KMS-11 (cell line): ENCODE results near the gene FYN.

Source experiments
- H2AFZ ChIP-seq: fragments of 200-600 bp; sonication (generic); 2 replicates; pipeline ENCODE4 v1.6.1; 2016; ENCODE audit warnings: antibody characterized with exemption, mixed run types, low read depth
- H3K27ac ChIP-seq: fragments of 200-600 bp; sonication (generic); 2 replicates; pipeline ENCODE4 v1.6.1; 2016; ENCODE audit warnings: mild to moderate bottlenecking, mixed run types
- H3K27me3 ChIP-seq: fragments of 200-600 bp; sonication (generic); 2 replicates; pipeline ENCODE4 v1.6.1; 2017; ENCODE audit warnings: mild to moderate bottlenecking, low read depth, mixed run types, moderate library complexity; ENCODE audit not compliant: insufficient read depth
- H3K36me3 ChIP-seq: fragments of 200-600 bp; sonication (generic); 2 replicates; pipeline ENCODE4 v1.6.1; 2017; ENCODE audit warnings: mild to moderate bottlenecking, mixed run types; ENCODE audit not compliant: insufficient read depth
- H3K4me1 ChIP-seq: fragments of 200-600 bp; sonication (generic); 2 replicates; pipeline ENCODE4 v1.6.1; 2016; ENCODE audit warnings: mild to moderate bottlenecking, low read depth, mixed run types; ENCODE audit not compliant: poor library complexity, severe bottlenecking
- H3K4me2 ChIP-seq: fragments of 200-600 bp; sonication (generic); 2 replicates; pipeline ENCODE4 v1.7.0; 2016; ENCODE audit warnings: mild to moderate bottlenecking, mixed run types
- H3K4me3 ChIP-seq: fragments of 200-600 bp; sonication (generic); IDR thresholded peaks from 2 replicates; pipeline ENCODE4 v1.6.1; 2017; ENCODE audit warnings: low read depth, low read length, mixed read lengths; ENCODE audit not compliant: insufficient read depth
- H3K79me2 ChIP-seq: fragments of 200-600 bp; sonication (generic); 2 replicates; pipeline ENCODE4 v1.6.1; 2016; ENCODE audit warnings: low read depth, mixed run types; ENCODE audit not compliant: insufficient read depth
- H3K9ac ChIP-seq: fragments of 200-600 bp; sonication (generic); 2 replicates; pipeline ENCODE4 v1.6.1; 2016; ENCODE audit warnings: mild to moderate bottlenecking, mixed run types
- H4K20me1 ChIP-seq: fragments of 200-600 bp; sonication (generic); 2 replicates; pipeline ENCODE4 v1.6.1; 2016; ENCODE audit warnings: mild to moderate bottlenecking, mixed run types; ENCODE audit not compliant: insufficient read depth
- TF ChIP-seq, protein P1 (sequence below): fragments of 200-600 bp; sonication (generic); conservative IDR thresholded peaks from 2 replicates; pipeline ENCODE4 v1.6.1; 2017; ENCODE audit warnings: low read depth, mild to moderate bottlenecking, antibody characterized with exemption, low read length, moderate library complexity, mixed read lengths

Gene FYN

GRCh38 chr6:111709615-111710398 lies 163.4 kb downstream of the FYN start:
- TF ChIP-seq, protein P1, sequence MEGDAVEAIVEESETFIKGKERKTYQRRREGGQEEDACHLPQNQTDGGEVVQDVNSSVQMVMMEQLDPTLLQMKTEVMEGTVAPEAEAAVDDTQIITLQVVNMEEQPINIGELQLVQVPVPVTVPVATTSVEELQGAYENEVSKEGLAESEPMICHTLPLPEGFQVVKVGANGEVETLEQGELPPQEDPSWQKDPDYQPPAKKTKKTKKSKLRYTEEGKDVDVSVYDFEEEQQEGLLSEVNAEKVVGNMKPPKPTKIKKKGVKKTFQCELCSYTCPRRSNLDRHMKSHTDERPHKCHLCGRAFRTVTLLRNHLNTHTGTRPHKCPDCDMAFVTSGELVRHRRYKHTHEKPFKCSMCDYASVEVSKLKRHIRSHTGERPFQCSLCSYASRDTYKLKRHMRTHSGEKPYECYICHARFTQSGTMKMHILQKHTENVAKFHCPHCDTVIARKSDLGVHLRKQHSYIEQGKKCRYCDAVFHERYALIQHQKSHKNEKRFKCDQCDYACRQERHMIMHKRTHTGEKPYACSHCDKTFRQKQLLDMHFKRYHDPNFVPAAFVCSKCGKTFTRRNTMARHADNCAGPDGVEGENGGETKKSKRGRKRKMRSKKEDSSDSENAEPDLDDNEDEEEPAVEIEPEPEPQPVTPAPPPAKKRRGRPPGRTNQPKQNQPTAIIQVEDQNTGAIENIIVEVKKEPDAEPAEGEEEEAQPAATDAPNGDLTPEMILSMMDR: peak; percentile 76
- Histone ChIP-seq H3K4me3 (no peak overlapping the region), H2AFZ (no peak overlapping the region), H3K27ac (no peak overlapping the region), H3K79me2 (no peaks in the 10 kb centered on the region), H3K4me2 (peak overlapping the region; percentile 19; the same call in 1 of the 2 replicates), H3K9ac (no peak overlapping the region), H3K36me3 (no peaks in the 10 kb centered on the region), H4K20me1 (no peaks in the 10 kb centered on the region), H3K27me3 (no peaks in the 10 kb centered on the region), H3K4me1 (peaks cover 6% of the 10 kb centered on the region)

DNA sequence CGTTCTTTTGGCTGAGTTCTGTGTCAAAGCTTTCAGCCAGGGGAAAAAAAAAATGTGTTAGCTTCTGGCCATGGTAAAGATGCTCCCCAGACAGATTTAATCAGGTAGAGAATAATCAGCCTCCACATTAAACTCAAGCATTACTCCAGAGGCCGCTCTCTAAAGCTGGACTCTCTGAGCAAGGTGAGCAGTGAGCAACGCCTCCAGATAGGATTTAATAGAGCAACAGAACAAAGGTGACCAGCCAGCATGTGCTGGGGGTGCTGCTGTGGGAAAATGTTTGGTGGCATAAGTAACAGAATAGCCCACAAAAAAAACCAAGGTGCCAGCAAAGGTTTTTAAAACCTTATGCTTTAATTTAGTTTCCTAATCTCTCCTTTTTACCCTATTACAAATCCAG lies 164.1 kb downstream of the FYN start:
- TF ChIP-seq, protein P1: no peak
- H2AFZ ChIP-seq: no peak overlapping the region

DNA sequence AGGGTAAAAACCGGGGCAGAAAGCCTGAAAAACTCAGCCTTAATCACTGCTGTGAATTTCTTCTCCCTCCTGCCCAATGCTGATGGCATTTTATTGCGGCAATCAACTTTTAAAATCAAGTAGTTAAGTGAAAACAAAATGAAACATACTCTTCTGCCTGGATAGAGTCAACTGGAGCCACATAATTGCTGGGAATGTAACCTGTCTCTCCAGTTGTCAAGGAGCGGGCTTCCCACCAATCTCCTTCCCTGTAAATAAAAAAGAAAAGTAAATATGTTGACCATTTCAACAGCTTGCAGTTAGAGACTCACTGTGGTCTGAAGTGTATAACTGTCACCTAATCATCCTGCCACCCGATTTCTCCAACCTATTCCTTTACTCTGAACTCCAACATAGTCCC lies 165.5 kb downstream of the FYN start:
- Histone ChIP-seq H3K79me2 (no peaks in the 10 kb centered on the region), H3K9ac (no peak overlapping the region), H3K27ac (no peak overlapping the region), H3K36me3 (no peaks in the 10 kb centered on the region), H3K4me1 (peaks cover 6% of the 10 kb centered on the region), H2AFZ (no peak overlapping the region), H3K4me3 (no peak overlapping the region), H4K20me1 (no peaks in the 10 kb centered on the region), H3K4me2 (no peak overlapping the region), H3K27me3 (no peaks in the 10 kb centered on the region)
- TF ChIP-seq, protein P1: no peak

More for the DNA sequence above, 164.1 kb downstream of the FYN start:
- no peak overlapping the region for H3K27ac ChIP-seq
- H3K4me2 ChIP-seq: no peak overlapping the region
- H3K36me3 ChIP-seq: no peaks in the 10 kb centered on the region
- no peak overlapping the region for H3K9ac ChIP-seq
- H4K20me1 ChIP-seq: no peaks in the 10 kb centered on the region
- H3K27me3 ChIP-seq: no peaks in the 10 kb centered on the region
- no peak overlapping the region for H3K4me3 ChIP-seq
- no peaks in the 10 kb centered on the region for H3K79me2 ChIP-seq
- peaks cover 6% of the 10 kb centered on the region for H3K4me1 ChIP-seq

DNA sequence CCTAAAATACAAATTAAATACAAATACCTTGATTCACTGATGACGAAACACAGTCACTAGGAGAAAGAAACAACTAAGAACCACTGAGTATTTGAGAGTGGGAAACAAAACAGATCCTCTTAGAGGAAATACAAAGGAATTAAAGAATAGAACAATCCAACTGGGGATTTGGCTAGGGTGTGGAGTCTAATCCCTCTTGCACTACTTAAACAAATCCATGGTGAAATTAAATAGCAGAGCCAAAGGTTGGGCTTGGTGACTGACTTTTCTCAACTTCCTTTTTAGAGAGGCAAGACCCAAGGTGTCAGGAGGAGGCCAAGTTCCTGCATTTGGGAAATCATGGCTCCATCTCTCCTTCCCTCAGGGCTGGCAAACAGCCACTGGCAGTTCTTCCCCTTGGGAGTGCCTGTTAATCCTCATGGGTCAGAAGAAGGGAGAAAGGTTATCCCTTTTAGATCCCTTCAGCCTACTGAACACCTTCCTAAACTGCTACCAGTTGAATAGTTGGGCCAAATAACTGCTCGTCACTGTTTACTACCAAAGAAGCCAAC lies 166.3 kb downstream of the FYN start:
- Histone ChIP-seq H3K4me2 (no peak overlapping the region), H3K36me3 (no peaks in the 10 kb centered on the region), H3K27me3 (no peaks in the 10 kb centered on the region), H3K79me2 (no peaks in the 10 kb centered on the region), H3K9ac (no peak overlapping the region), H3K4me3 (no peak overlapping the region), H3K4me1 (peaks cover 6% of the 10 kb centered on the region), H4K20me1 (no peaks in the 10 kb centered on the region), H3K27ac (no peak overlapping the region), H2AFZ (no peak overlapping the region)
- TF ChIP-seq, protein P1: no peak
